ENCODE data around the gene DOCK10.
A peak's percentile ranks its signal among the peaks of the same experiment; 100 is the strongest.
"Not testable (repeated sequence)": the region's sequence is repeated elsewhere in the genome, so short reads cannot be mapped to it uniquely, and the experiment has no call there.

Gene DOCK10

GRCh38 chr2:224973112-224974016 is 68.9 kb downstream of the DOCK10 start:
- DNase-seq, result peak; percentile 16

GRCh38 chr2:224971214-224971613 is 71.1 kb downstream of the DOCK10 start:
- peak; percentile 18 for DNase-seq

GRCh38 chr2:224970311-224970710 is 72.0 kb downstream of the DOCK10 start:
- DNase-seq, result no peak

GRCh38 chr2:224969633-224970260 is 72.5 kb downstream of the DOCK10 start:
- no peak for DNase-seq

GRCh38 chr2:224969095-224969494 is 73.2 kb downstream of the DOCK10 start:
- DNase-seq, result no peak

GRCh38 chr2:224968051-224968450 is 74.2 kb downstream of the DOCK10 start:
- DNase-seq, result no peak

- DNase-seq, result no peak
Observed at GRCh38 chr2:224966613-224967012, 75.7 kb downstream of the DOCK10 start.

GRCh38 chr2:224959556-224959955 is 82.7 kb downstream of the DOCK10 start:
- DNase-seq, result no peak

- no peak for DNase-seq
Observed at GRCh38 chr2:224958873-224959272, 83.4 kb downstream of the DOCK10 start.

GRCh38 chr2:224958462-224958857 is 83.8 kb downstream of the DOCK10 start:
- DNase-seq, result no peak

- no peak for DNase-seq
Observed at GRCh38 chr2:224957540-224958461, 84.5 kb downstream of the DOCK10 start.

GRCh38 chr2:224956706-224957105 is 85.6 kb downstream of the DOCK10 start:
- DNase-seq, result no peak

- no peak for DNase-seq
Observed at GRCh38 chr2:224954980-224955379, 87.3 kb downstream of the DOCK10 start.

GRCh38 chr2:224952936-224953657 is 89.2 kb downstream of the DOCK10 start:
- DNase-seq, result peak; percentile 47

GRCh38 chr2:224951723-224952481 is 90.4 kb downstream of the DOCK10 start:
- DNase-seq, result no peak

- peak; percentile 44 for DNase-seq
Observed at GRCh38 chr2:224948859-224949258, 93.4 kb downstream of the DOCK10 start.

- DNase-seq, result no peak
Observed at GRCh38 chr2:224948005-224948404, 94.3 kb downstream of the DOCK10 start.

GRCh38 chr2:224947566-224947965 is 94.7 kb downstream of the DOCK10 start:
- no peak for DNase-seq

- no peak for DNase-seq
Observed at GRCh38 chr2:224946895-224947294, 95.4 kb downstream of the DOCK10 start.

GRCh38 chr2:224944707-224945547 is 97.3 kb downstream of the DOCK10 start:
- no peak for DNase-seq

- not testable (repeated sequence) for DNase-seq
Observed at GRCh38 chr2:224943601-224944041, 98.6 kb downstream of the DOCK10 start.
